Kidney capillary endothelial cell (primary cell): Measurements from ENCODE around the gene PLCG2.
A peak's percentile ranks its signal among the peaks of the same experiment; 100 is the strongest.
"Not testable (repeated sequence)": the region's sequence is repeated elsewhere in the genome, so short reads cannot be mapped to it uniquely, and the experiment has no call there.

ENCODE experiments used
- DNase-seq: peaks from one replicate; pipeline ENCODE4 v3.0.0-alpha.2; 2018; ENCODE audit warnings: low spot score

The PLCG2 gene

DNA sequence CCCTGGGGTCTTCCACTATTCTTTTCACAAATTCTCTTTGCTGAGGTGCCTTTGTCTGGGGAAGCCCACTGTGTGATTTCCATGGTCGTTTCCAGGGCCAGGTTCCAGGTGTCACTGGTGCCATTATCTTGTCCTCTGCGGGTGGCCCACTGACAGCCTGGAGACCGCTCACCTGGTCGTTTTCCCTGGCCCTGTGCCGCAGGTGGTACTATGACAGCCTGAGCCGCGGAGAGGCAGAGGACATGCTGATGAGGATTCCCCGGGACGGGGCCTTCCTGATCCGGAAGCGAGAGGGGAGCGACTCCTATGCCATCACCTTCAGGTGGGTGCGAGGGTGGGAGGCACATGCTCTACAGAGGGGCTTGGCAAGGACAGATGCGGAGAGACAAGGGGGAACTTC lies 133.3 kb downstream of the PLCG2 start:
- DNase-seq = no peak

DNA sequence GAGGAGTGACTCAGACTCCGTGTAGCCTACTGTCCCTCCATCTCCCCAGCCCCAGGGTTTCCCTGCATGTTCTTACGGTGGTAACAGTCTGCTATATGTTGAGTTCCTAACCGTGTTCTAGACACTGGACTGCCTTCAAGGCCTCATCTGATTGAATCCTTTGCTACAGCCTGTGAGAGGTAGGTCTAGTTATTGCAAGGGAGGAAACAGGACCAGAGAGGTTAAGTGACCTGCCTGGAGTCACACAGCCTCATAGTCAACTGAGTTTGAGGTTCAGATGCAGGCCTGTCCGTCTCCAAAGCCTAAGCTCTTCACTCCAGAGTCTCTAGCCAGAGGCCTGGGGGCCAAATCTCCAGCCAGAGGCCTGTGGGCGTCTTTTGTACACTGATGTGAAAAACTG lies 134.1 kb downstream of the PLCG2 start:
- DNase-seq = no peak

DNA sequence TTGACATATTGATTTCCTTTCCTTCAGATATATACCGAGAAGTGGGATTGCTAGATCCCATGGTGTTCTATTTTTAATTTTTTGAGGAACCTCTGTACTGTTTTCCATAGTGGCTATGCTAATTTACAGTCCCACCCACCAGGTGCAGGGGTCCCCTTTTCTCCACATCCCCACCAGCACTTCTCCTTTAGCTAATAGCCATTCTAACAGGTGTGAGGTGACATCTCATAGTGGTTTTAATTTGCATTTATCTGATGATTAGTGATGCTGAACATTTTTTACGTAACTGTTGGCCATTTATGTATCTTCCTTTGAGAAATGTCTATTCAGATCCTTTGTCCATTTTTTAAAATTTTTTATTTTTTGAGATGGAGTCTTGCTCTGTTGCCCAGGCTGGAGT lies 138.3 kb downstream of the PLCG2 start:
- no peak for DNase-seq

- no peak for DNase-seq
These were observed 139.8 kb downstream of the PLCG2 start for GRCh38 chr16:81918927-81919326.

GRCh38 chr16:81920498-81920897 lies 141.4 kb downstream of the PLCG2 start:
- no peak for DNase-seq

GRCh38 chr16:81921085-81921814 lies 142.2 kb downstream of the PLCG2 start:
- no peak for DNase-seq

- peak; percentile 47 for DNase-seq
These were observed 142.9 kb downstream of the PLCG2 start for GRCh38 chr16:81921843-81922584.

DNA sequence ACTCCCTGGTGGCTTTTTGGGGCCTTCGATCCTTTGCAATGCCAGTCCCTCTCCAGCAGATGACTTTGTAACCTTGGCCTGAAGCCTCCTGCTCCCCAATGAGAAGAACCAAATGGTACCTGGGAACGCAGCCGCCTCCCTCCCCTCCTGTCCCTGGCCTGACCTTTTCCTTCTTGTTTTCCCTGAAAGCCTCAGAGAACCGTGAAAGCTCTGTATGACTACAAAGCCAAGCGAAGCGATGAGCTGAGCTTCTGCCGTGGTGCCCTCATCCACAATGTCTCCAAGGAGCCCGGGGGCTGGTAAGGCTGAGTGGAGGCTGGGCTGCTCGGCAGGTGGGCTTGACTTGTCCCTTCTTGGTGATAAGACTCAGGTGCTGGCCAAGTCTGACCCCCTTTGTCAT lies 144.2 kb downstream of the PLCG2 start:
- DNase-seq = no peak

DNA sequence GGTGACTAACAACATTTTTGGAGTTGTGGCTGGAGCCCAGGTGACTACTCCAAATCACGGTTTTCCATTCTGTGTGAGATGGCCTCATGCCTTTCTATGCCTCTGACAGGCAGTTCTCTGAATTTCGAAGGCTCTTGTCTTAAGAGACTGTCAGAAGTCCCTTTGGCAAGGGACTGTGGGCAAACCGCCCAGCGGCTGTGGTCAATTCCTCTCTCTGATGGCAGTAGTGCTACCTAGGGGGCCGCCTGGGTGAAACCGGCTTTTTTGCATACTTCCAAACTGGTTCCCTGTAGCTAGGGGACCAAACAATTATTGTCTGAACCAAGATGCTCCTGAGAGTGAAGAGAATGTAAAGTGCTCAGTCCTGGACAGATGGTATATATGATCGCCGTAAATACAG lies 145.9 kb downstream of the PLCG2 start:
- DNase-seq = no peak

GRCh38 chr16:81926036-81926435 lies 146.9 kb downstream of the PLCG2 start:
- DNase-seq = no peak

- no peak for DNase-seq
These were observed 148.6 kb downstream of the PLCG2 start for GRCh38 chr16:81927561-81928185.

DNA sequence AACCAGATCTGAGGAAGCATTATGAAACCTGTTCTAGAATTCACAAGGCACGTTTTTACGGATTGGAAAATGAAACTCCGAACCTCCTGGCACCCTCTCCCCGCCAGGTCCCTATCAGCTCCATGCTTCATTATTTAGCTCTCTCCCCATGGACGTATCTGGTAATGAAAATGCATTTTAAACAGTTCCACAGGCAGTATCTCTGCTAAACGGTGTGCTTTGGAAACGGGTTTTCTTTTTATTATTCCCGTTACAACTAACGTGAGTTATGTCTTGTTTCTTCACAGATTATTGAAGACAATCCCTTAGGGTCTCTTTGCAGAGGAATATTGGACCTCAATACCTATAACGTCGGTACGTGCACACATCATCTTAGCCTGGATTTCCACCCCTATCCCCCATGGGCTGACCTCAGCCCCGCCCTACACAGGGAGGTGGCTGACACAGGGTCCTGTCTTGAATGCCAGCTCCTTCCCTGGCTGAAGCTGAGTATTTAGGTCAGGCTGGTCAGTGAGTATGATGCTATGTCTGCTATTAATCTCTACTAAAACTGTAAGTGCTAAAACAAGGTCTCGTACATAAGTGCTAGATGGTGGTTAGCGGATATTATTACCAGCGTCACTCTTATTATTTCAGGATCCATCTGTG lies 149.3 kb downstream of the PLCG2 start:
- DNase-seq = no peak

DNA sequence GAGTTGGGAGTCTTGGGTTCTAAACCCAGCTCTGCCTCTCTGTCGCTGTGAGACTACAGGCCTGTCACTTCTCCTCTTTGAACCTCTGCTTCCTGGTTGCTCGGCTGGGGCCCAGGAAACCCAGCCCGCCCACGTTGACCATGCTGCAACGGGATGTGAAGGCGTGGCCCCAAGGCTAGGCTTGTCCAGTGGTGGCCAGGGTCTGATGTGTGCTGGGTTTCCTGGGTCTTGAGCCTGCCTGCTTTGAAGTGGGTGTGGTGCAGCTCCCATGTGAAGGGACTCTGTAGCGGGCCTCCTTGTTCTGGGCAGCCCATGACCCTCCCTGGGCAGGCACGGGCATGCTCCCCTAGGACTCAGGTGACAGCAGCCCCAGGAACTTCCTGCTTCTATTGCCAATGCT lies 149.9 kb downstream of the PLCG2 start:
- DNase-seq = no peak

DNA sequence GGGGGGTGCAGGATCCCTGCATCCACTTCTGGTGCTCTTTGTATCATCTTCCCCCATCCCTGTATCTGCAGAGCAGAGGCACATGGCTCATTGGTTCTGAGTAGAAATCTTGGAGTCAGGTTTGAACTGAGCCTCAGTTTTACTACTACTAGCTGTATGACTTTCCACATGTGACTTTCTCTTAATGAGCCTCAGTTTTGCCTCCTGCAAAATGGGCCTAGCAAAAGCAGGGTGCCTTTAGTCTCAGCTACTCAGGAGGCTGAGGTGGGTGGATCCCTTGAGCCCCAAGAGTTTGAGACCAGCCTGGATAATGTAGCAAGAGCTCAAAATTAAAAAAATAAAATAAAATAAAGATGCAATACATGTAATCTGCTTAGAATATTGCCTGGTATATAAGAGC lies 150.8 kb downstream of the PLCG2 start:
- DNase-seq = no peak

- no peak for DNase-seq
These were observed 152.8 kb downstream of the PLCG2 start for GRCh38 chr16:81931927-81932326.

- no peak for DNase-seq
These were observed 153.6 kb downstream of the PLCG2 start for GRCh38 chr16:81932668-81933067.

- DNase-seq = no peak
These were observed 154.3 kb downstream of the PLCG2 start for GRCh38 chr16:81933361-81933760.

- DNase-seq = not testable (repeated sequence)
These were observed 155.6 kb downstream of the PLCG2 start for GRCh38 chr16:81934711-81935110.

GRCh38 chr16:81936209-81937000 lies 157.3 kb downstream of the PLCG2 start:
- no peak for DNase-seq

DNA sequence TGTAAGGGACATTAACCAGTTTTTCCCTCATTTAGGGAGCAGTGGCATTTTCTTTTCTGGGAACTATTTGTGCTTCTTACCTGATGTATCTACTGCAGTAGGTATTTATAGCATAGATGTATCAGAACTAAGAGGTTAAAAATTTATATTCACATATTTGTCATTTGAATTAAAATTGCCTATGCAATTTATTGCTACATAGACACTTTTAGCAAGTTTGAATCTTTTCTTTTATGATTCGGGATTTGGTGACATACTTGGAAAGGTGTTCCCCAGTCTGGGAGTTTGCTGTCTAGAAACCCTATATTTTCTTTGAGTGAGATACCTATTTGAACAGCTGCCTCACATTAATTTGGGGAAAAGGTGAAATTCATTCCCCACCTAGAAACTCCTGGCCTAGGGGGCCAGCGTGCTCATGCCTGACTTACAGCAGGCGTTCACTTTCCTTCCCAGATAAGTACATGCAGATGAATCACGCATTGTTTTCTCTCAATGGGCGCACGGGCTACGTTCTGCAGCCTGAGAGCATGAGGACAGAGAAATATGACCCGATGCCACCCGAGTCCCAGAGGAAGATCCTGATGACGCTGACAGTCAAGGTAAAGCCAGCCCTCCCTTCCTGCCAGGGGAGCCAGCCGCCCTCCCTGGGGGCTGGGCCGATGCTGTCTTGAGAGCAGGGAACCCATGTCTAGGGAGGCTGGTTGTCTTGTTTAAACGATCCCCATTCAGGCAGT lies 158.4 kb downstream of the PLCG2 start:
- peak; percentile 68 for DNase-seq
